IMR-90 (cell line): ENCODE data around the gene MMP27. TPM values are rescaled to one million over a fixed set of nuclear protein-coding genes. Genes with fewer than 3 reads are reported as not detected.

ENCODE experiments used
- ATAC-seq: fragments of 200-7000 bp; cut with Tn5 transposase; 2 replicates; pipeline ENCODE4 v1.9.1; 2020; ENCODE audit warnings: low read depth, mild to moderate bottlenecking, moderate library complexity
- BruUV-seq: library from RNA; stranded (reverse); fragments of 400-500 nt; replicated peaks from 2 replicates; lab custom pipeline; 2021; lab: Mats Ljungman, UMichigan
- CTCF ChIA-PET: fragments of 300-600 bp; formaldehyde crosslinking; extraction: SDS; loops from one replicate; lab custom pipeline; 2021; ENCODE audit warnings: antibody characterized with exemption; lab: Yijun Ruan, JAX
- POLR2A ChIA-PET: fragments of 300-600 bp; sonication (Branson Sonifier 250); formaldehyde crosslinking; loops from one replicate; lab custom pipeline; 2022; ENCODE audit warnings: antibody characterized with exemption; ENCODE audit not compliant: unreplicated experiment; lab: Charles Lee
- DNase-seq: peaks from one replicate; pipeline ENCODE4 v3.0.0; 2013
- H2AFZ ChIP-seq: replicated peaks from 2 replicates; pipeline ENCODE3; 2013; ENCODE audit warnings: low read length, mild to moderate bottlenecking; ENCODE audit not compliant: poor library complexity
- H2AK5ac ChIP-seq: 2 replicates; pipeline ENCODE4 v1.6.1; 2013; ENCODE audit warnings: low read depth, low read length, inconsistent platforms
- H2AK9ac ChIP-seq: replicated peaks from 2 replicates; pipeline ENCODE3; 2013; ENCODE audit warnings: mild to moderate bottlenecking, low read depth, low read length, moderate library complexity; ENCODE audit not compliant: poor library complexity
- H2BK120ac ChIP-seq: 2 replicates; pipeline ENCODE4 v1.6.1; 2013; ENCODE audit warnings: low read depth, low read length, inconsistent platforms
- H2BK15ac ChIP-seq: 3 replicates; pipeline ENCODE4 v1.6.1; 2013; ENCODE audit warnings: low read depth, low read length, inconsistent platforms
- H2BK20ac ChIP-seq: 2 replicates; pipeline ENCODE4 v1.6.1; 2013; ENCODE audit warnings: low read depth, mild to moderate bottlenecking, inconsistent platforms, low read length, moderate library complexity
- H2BK5ac ChIP-seq: 2 replicates; pipeline ENCODE4 v1.6.1; 2013; ENCODE audit warnings: mild to moderate bottlenecking, low read depth, low read length, inconsistent platforms; ENCODE audit not compliant: poor library complexity, severe bottlenecking
- H3K14ac ChIP-seq: replicated peaks from 2 replicates; pipeline ENCODE4 v1.6.1; 2013; ENCODE audit warnings: low read depth, low read length, inconsistent platforms
- H3K18ac ChIP-seq: 2 replicates; pipeline ENCODE4 v1.6.1; 2013; ENCODE audit warnings: low read depth, low read length, control low read depth
- H3K23ac ChIP-seq: 2 replicates; pipeline ENCODE4 v1.6.1; 2013; ENCODE audit warnings: low read depth, low read length, inconsistent platforms
- H3K27ac ChIP-seq: 2 replicates; pipeline ENCODE4 v1.5.1; 2013; ENCODE audit warnings: mild to moderate bottlenecking, control low read depth, low read length; ENCODE audit not compliant: insufficient read depth
- H3K27me3 ChIP-seq: 2 replicates; pipeline ENCODE4 v1.6.1; 2013; ENCODE audit warnings: low read length; ENCODE audit not compliant: control insufficient read depth, insufficient read depth
- H3K36me3 ChIP-seq: 2 replicates; pipeline ENCODE4 v1.6.1; 2013; ENCODE audit warnings: low read length, mixed read lengths; ENCODE audit not compliant: control insufficient read depth, insufficient read depth
- H3K4ac ChIP-seq: 2 replicates; pipeline ENCODE4 v1.6.1; 2013; ENCODE audit warnings: low read depth, low read length, inconsistent platforms
- H3K4me1 ChIP-seq: 2 replicates; pipeline ENCODE4 v1.6.1; 2013; ENCODE audit warnings: low read length, mixed read lengths; ENCODE audit not compliant: control insufficient read depth, insufficient read depth
- H3K4me2 ChIP-seq: 2 replicates; pipeline ENCODE4 v1.6.1; 2013; ENCODE audit warnings: low read depth, mild to moderate bottlenecking, control low read depth, low read length, moderate library complexity
- H3K4me3 ChIP-seq: 2 replicates; pipeline ENCODE4 v1.5.1; 2013; ENCODE audit warnings: low read depth, mild to moderate bottlenecking, control low read depth, low read length, moderate library complexity; ENCODE audit not compliant: insufficient read depth
- H3K56ac ChIP-seq: 2 replicates; pipeline ENCODE4 v1.6.1; 2013; ENCODE audit warnings: low read length, inconsistent platforms; ENCODE audit not compliant: insufficient read depth; ENCODE audit errors: extremely low read depth
- H3K79me1 ChIP-seq, 2 experiments: 2 replicates each; pipeline ENCODE4 v1.6.1; 2013; ENCODE audit warnings: low read length in 2 of 2, inconsistent platforms in 1 of 2, low read depth in 1 of 2
- H3K9ac ChIP-seq: 2 replicates; pipeline ENCODE4 v1.6.1; 2013; ENCODE audit warnings: low read depth, low read length, control low read depth
- H3K9me1 ChIP-seq: 2 replicates; pipeline ENCODE4 v1.6.1; 2013; ENCODE audit warnings: low read length, inconsistent platforms; ENCODE audit not compliant: insufficient read depth
- H3K9me3 ChIP-seq: 2 replicates; pipeline ENCODE4 v1.6.1; 2013; ENCODE audit warnings: low read length; ENCODE audit not compliant: control insufficient read depth, insufficient read depth
- H4K20me1 ChIP-seq: 2 replicates; pipeline ENCODE4 v1.6.1; 2013; ENCODE audit warnings: low read length, inconsistent platforms; ENCODE audit not compliant: insufficient read depth
- H4K5ac ChIP-seq: 2 replicates; pipeline ENCODE4 v1.6.1; 2013; ENCODE audit warnings: mild to moderate bottlenecking, low read depth, low read length, control low read depth
- H4K8ac ChIP-seq, 2 experiments: 2 replicates each; pipeline ENCODE4 v1.6.1; 2013; ENCODE audit warnings: low read depth in 2 of 2, low read length in 2 of 2, control low read depth in 1 of 2, inconsistent platforms in 1 of 2
- H4K91ac ChIP-seq: 2 replicates; pipeline ENCODE4 v1.6.1; 2013; ENCODE audit warnings: low read depth, low read length, inconsistent platforms; ENCODE audit not compliant: insufficient read depth
- BHLHE40 ChIP-seq: fragments of 150-350 bp; IDR thresholded peaks from 2 replicates; pipeline ENCODE4 v1.6.1; 2016; ENCODE audit warnings: mild to moderate bottlenecking, low read depth, low read length
- CEBPB ChIP-seq: IDR thresholded peaks from 2 replicates; pipeline ENCODE4 v1.6.1; 2012; ENCODE audit warnings: low read depth, low read length, improper control_type of control experiment
- CHD1 ChIP-seq: IDR thresholded peaks from 2 replicates; pipeline ENCODE4 v1.6.1; 2012; ENCODE audit warnings: low read depth, low read length, improper control_type of control experiment
- FOS ChIP-seq: fragments of 150-350 bp; IDR thresholded peaks from 2 replicates; pipeline ENCODE4 v1.6.1; 2016; ENCODE audit warnings: low read depth, low read length
- MAFK ChIP-seq: IDR thresholded peaks from 2 replicates; pipeline ENCODE4 v1.6.1; 2012; ENCODE audit warnings: low read depth, low read length, improper control_type of control experiment
- MAZ ChIP-seq: IDR thresholded peaks from 2 replicates; pipeline ENCODE4 v1.6.1; 2012; ENCODE audit warnings: low read depth, mild to moderate bottlenecking, low read length, improper control_type of control experiment, moderate library complexity, borderline replicate concordance
- MXI1 ChIP-seq: IDR thresholded peaks from 2 replicates; pipeline ENCODE4 v1.6.1; 2012; ENCODE audit warnings: low read depth, mild to moderate bottlenecking, low read length, moderate library complexity, borderline replicate concordance
- NFE2L2 ChIP-seq: fragments of 150-350 bp; IDR thresholded peaks from 2 replicates; pipeline ENCODE4 v1.6.1; 2016; ENCODE audit warnings: low read depth, mild to moderate bottlenecking, low read length
- POLR2A ChIP-seq: IDR thresholded peaks from 2 replicates; pipeline ENCODE4 v1.6.1; 2012; ENCODE audit warnings: mild to moderate bottlenecking, low read depth, low read length
- RAD21 ChIP-seq: IDR thresholded peaks from 2 replicates; pipeline ENCODE4 v1.6.1; 2012; ENCODE audit warnings: low read length, improper control_type of control experiment
- RCOR1 ChIP-seq: IDR thresholded peaks from 2 replicates; pipeline ENCODE4 v1.6.1; 2012; ENCODE audit warnings: mild to moderate bottlenecking, low read length, improper control_type of control experiment; ENCODE audit not compliant: insufficient replicate concordance
- RFX5 ChIP-seq: IDR thresholded peaks from 2 replicates; pipeline ENCODE4 v1.8.0; 2012; ENCODE audit warnings: low read depth, mild to moderate bottlenecking, low read length, moderate library complexity
- SMC3 ChIP-seq: fragments of 150-350 bp; IDR thresholded peaks from 2 replicates; pipeline ENCODE4 v1.6.1; 2016; ENCODE audit warnings: low read depth, mild to moderate bottlenecking, antibody characterized with exemption, low read length, moderate library complexity
- USF2 ChIP-seq: fragments of 150-350 bp; IDR thresholded peaks from 2 replicates; pipeline ENCODE4 v1.6.1; 2017; ENCODE audit warnings: mild to moderate bottlenecking, antibody characterized with exemption, low read length, low read depth
- WGBS, 2 experiments: methylation state at CpG; one replicate each; pipeline versions ENCODE4 v1.1.5 to v1.1.7; 2013; ENCODE audit warnings: missing lambda C conversion rate in 2 of 2; ENCODE audit not compliant: insufficient read length in 1 of 2; ENCODE audit errors: extremely low coverage in 2 of 2; 5-methylcytosine and 5-hydroxymethylcytosine counted together
- dilution Hi-C: fragments of 300-500 bp; cut with HindIII; formaldehyde crosslinking; loops from one replicate; pipeline ENCODE4 v1.14.3; 2018; ENCODE audit warnings: low sequenced_read_pairs; ENCODE audit not compliant: unreplicated experiment
- in situ Hi-C: fragments of 300-500 bp; cut with MboI; formaldehyde crosslinking; loops from 3 replicates; pipeline ENCODE4 v1.14.3; 2019; ENCODE audit warnings: low sequenced_read_pairs, inconsistent platforms, mixed read lengths
- intact Hi-C: fragments of 100-400 bp; cut with micrococcal nuclease; formaldehyde crosslinking; loops from 2 replicates; pipeline ENCODE4 v1.10.0; 2022
- polyA plus RNA-seq, 3 experiments: library from polyadenylated mRNA; depleted of rRNA; stranded (reverse); fragments of >200 nt; gene quantifications; 2 replicates each; pipeline ENCODE4 v1.2.3, GENCODE V29; 2012; ENCODE audit warnings: low replicate concordance in 1 of 3
- total RNA-seq: library from RNA; depleted of rRNA; stranded (reverse); fragments of >200 nt; gene quantifications from 2 replicates; pipeline ENCODE4 v1.2.3, GENCODE V29; 2012
- TF ChIP-seq, protein P1 (sequence below): fragments of 150-350 bp; IDR thresholded peaks from 2 replicates; pipeline ENCODE4 v1.6.1; 2016; ENCODE audit warnings: low read depth, mild to moderate bottlenecking, low read length, moderate library complexity, borderline replicate concordance
- TF ChIP-seq, protein P2 (sequence below): conservative IDR thresholded peaks from 2 replicates; pipeline ENCODE4 v1.5.1; 2012; ENCODE audit warnings: mild to moderate bottlenecking, low read depth, low read length, improper control_type of control experiment

The MMP27 gene
- total and polyA plus RNA-seq, 2 of the 4 experiments (the other 2 are of a cell fraction): not detected

DNA sequence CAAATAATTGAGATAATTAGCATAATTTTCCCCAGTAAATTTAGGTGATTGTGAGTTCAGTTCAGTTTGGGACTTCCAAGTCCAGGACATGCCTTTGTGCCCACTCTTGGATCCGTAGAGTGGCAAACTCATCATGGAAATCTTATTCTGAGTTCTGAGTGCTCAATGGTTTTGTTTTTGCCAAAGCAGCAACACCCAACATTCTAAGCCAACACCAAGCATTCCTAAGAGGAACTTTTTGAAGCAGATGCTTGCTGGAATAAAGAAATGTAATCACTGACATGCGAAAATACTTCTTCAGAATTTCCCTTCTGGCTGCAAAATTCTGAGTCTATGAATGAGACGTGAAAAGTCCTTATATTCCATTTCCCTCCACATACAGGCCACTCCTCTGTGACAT is 10.4 kb downstream of the MMP27 start:
- no peak overlapping the region for H3K18ac ChIP-seq
- no peak overlapping the region for H4K8ac ChIP-seq
- H2BK5ac ChIP-seq: no peak overlapping the region
- ChIA-PET POLR2A (no interaction called here), CTCF (no interaction called here)
- no CpG with 5 or more reads among the region's 3 CpGs for WGBS, 2 experiments
- H3K27me3 ChIP-seq: peaks cover 22% of the 10 kb centered on the region
- H2BK120ac ChIP-seq: no peak overlapping the region
- no peak overlapping the region for H4K91ac ChIP-seq
- H2AK5ac ChIP-seq: no peak overlapping the region
- H3K4me2 ChIP-seq: no peak overlapping the region
- no TSS peak for BruUV-seq
- DNase-seq (no peak), ATAC-seq (no peak)
- no peak overlapping the region for H3K23ac ChIP-seq
- no peak overlapping the region for H2BK20ac ChIP-seq
- H3K27ac ChIP-seq: no peak overlapping the region
- H3K9me3 ChIP-seq: no peaks in the 10 kb centered on the region
- H3K56ac ChIP-seq: no peak overlapping the region
- H3K4me1 ChIP-seq: no peaks in the 10 kb centered on the region
- no peak overlapping the region for H4K5ac ChIP-seq
- intact Hi-C loops: no loop called here
- H2AK9ac ChIP-seq: no peak overlapping the region
- no peak overlapping the region for H2BK15ac ChIP-seq
- in situ Hi-C loops: no loop called here
- H3K4ac ChIP-seq: no peak overlapping the region
- H4K20me1 ChIP-seq: no peaks in the 10 kb centered on the region
- no peak overlapping the region for H3K9ac ChIP-seq
- H3K14ac ChIP-seq: no peak overlapping the region
- H3K79me1 ChIP-seq: no peaks in the 10 kb centered on the region
- no peak overlapping the region for H3K4me3 ChIP-seq
- dilution Hi-C loops: no loop called here
- no peaks in the 10 kb centered on the region for H3K36me3 ChIP-seq
- TF ChIP-seq SMC3 (no peak), NFE2L2 (no peak), CEBPB (no peak), USF2 (no peak), POLR2A (no peak), CHD1 (no peak), RAD21 (no peak), RCOR1 (no peak), FOS (no peak), RFX5 (no peak), MAZ (no peak), BHLHE40 (no peak), MXI1 (no peak), MAFK (no peak)
- TF ChIP-seq, protein P1, sequence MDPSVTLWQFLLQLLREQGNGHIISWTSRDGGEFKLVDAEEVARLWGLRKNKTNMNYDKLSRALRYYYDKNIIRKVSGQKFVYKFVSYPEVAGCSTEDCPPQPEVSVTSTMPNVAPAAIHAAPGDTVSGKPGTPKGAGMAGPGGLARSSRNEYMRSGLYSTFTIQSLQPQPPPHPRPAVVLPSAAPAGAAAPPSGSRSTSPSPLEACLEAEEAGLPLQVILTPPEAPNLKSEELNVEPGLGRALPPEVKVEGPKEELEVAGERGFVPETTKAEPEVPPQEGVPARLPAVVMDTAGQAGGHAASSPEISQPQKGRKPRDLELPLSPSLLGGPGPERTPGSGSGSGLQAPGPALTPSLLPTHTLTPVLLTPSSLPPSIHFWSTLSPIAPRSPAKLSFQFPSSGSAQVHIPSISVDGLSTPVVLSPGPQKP: no peak
- TF ChIP-seq, protein P2, sequence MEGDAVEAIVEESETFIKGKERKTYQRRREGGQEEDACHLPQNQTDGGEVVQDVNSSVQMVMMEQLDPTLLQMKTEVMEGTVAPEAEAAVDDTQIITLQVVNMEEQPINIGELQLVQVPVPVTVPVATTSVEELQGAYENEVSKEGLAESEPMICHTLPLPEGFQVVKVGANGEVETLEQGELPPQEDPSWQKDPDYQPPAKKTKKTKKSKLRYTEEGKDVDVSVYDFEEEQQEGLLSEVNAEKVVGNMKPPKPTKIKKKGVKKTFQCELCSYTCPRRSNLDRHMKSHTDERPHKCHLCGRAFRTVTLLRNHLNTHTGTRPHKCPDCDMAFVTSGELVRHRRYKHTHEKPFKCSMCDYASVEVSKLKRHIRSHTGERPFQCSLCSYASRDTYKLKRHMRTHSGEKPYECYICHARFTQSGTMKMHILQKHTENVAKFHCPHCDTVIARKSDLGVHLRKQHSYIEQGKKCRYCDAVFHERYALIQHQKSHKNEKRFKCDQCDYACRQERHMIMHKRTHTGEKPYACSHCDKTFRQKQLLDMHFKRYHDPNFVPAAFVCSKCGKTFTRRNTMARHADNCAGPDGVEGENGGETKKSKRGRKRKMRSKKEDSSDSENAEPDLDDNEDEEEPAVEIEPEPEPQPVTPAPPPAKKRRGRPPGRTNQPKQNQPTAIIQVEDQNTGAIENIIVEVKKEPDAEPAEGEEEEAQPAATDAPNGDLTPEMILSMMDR: no peak
- no peaks in the 10 kb centered on the region for H3K9me1 ChIP-seq
- H2AFZ ChIP-seq: no peak overlapping the region
